ENCODE data around the gene CIAO3.

The CIAO3 gene

DNA sequence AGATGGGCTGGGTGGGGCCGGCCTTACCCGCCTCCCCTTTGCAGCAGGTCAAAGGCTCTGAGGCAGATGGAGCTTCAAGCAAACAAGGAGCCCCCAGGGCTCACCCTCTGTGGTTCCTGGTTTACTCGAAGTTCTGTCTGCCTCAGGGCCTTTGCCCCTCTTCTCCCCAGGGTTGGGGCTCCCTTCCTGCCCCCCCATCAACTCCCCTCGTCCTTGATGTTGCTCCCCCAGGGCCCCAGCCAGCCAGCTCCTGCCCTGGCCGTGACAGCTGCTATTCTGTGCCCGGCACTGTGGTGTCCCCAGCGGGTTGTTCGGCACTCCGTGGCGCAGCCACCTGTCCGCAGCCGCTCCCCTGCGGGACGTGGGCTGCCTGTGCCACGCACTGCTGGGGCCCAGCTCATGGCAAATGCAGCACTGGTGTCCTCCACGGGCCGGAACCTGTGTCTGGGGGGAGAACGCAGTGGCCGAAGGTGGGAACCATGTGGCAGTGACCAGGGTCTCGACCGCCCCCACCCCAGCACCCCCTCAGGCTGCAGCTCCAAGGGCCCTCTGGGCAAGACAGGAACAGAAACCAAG lies 30.2 kb downstream of the CIAO3 start:
- no peak overlapping the region for H3K4ac ChIP-seq (ENCODE audit: low read depth, low read length)
- H4K91ac ChIP-seq (ENCODE audit: low read depth, low read length): no peak overlapping the region
- H2AFZ ChIP-seq (ENCODE audit: insufficient read depth, low read length, poor library complexity): no peak overlapping the region
- H3K4me1 ChIP-seq (ENCODE audit: control insufficient read depth in 1 of 2, insufficient read depth in 2 of 2, low read length in 2 of 2): peaks cover 15 to 16% of the 10 kb centered on the region in 2 experiments
- no peak overlapping the region for H2AK5ac ChIP-seq (ENCODE audit: low read length)
- no peak overlapping the region for H2BK5ac ChIP-seq (ENCODE audit: low read depth, low read length, poor library complexity)
- no peak overlapping the region for H2BK120ac ChIP-seq (ENCODE audit: insufficient read depth, low read length, poor library complexity)
- H3K27me3 ChIP-seq (ENCODE audit: insufficient read depth, low read length): peaks cover 21% of the 10 kb centered on the region
- H3K18ac ChIP-seq (ENCODE audit: low read length): no peak overlapping the region
- no peak overlapping the region for H3K9ac ChIP-seq (ENCODE audit: low read length)
- no peak overlapping the region for H3K23ac ChIP-seq (ENCODE audit: low read length)
- no peaks in the 10 kb centered on the region for H3K36me3 ChIP-seq (ENCODE audit: control insufficient read depth in 1 of 2, insufficient read depth in 2 of 2, low read length in 2 of 2)
- H2BK12ac ChIP-seq (ENCODE audit: low read length): no peak overlapping the region
- no peak overlapping the region for H3K4me3 ChIP-seq (ENCODE audit: low read depth, low read length)
- DNase-seq: no peak
- no peak overlapping the region for H3K14ac ChIP-seq (ENCODE audit: low read length)
- no peak overlapping the region for H4K8ac ChIP-seq (ENCODE audit: low read depth, low read length)
- H3K4me2 ChIP-seq (ENCODE audit: low read length): no peak overlapping the region
- peaks cover 2% of the 10 kb centered on the region for H3K79me1 ChIP-seq (ENCODE audit: low read length)
- H3K79me2 ChIP-seq (ENCODE audit: control insufficient read depth, insufficient read depth, low read length, poor library complexity): no peaks in the 10 kb centered on the region
- H3K9me3 ChIP-seq (ENCODE audit: insufficient read depth, low read depth, low read length): peaks cover 12% of the 10 kb centered on the region
- no CpG with 5 or more reads among the region's 21 CpGs for WGBS (ENCODE audit: extremely low coverage, insufficient coverage, insufficient read length)
- no peak overlapping the region for H4K12ac ChIP-seq (ENCODE audit: low read depth, low read length)
- no peak overlapping the region for H3K27ac ChIP-seq (ENCODE audit: low read depth, low read length)

DNA sequence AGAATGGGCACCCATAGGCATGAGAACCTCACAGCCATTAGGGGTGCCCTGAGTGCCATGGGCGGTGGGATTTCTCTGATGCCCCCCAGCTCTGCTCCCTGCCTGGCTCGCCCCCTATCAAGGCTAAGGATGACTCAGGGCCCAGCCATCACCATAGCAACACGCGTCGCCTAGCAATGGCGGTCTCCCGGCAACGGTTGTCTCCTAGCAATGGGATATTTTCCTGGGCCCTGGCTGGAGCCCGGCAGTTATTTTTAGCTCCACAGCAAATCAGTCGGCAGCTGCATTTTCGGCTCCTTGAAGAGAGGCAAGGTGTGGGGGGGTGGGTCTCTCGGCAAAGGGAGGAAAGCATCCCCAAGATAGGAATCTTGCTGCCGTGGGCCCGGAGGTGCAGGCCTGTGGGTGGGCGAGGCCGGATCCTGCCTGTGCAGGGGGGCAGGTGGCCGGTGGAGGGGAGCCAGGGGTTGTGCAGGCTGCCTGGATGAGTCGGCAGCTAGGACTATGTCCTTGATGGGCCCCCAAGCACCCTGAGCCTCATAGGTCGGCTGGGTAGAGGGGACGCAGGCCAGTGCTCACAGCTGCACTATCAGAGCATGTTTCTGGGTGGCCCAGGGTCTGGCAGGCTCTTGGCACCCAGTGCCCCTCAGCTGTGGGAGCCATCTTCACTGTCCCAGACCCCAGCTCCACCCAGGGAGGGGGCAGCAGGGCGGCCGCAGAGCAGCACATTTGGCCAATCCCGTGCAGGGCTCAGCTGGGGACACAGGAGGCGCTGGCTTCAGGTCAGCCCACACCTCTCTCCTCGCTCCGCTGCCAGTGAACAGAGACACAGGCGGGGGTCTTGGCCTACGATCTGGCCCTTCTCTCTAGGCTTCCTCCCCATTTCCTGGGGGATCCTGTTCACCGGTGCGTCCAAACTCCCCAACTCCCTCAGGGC lies 31.0 kb downstream of the CIAO3 start:
- Histone ChIP-seq H3K4me2 (ENCODE audit: low read length) (no peak overlapping the region), H3K4ac (ENCODE audit: low read depth, low read length) (no peak overlapping the region), H3K79me1 (ENCODE audit: low read length) (peaks cover 2% of the 10 kb centered on the region), H2BK5ac (ENCODE audit: low read depth, low read length, poor library complexity) (no peak overlapping the region), H2BK120ac (ENCODE audit: insufficient read depth, low read length, poor library complexity) (no peak overlapping the region), H3K36me3 (ENCODE audit: control insufficient read depth in 1 of 2, insufficient read depth in 2 of 2, low read length in 2 of 2) (no peaks in the 10 kb centered on the region), H2AFZ (ENCODE audit: insufficient read depth, low read length, poor library complexity) (no peak overlapping the region), H3K4me1 (ENCODE audit: control insufficient read depth in 1 of 2, insufficient read depth in 2 of 2, low read length in 2 of 2) (peaks cover 12 to 13% of the 10 kb centered on the region in 2 experiments), H4K91ac (ENCODE audit: low read depth, low read length) (no peak overlapping the region), H2BK12ac (ENCODE audit: low read length) (no peak overlapping the region), H3K4me3 (ENCODE audit: low read depth, low read length) (no peak overlapping the region), H4K8ac (ENCODE audit: low read depth, low read length) (no peak overlapping the region), H4K12ac (ENCODE audit: low read depth, low read length) (no peak overlapping the region), H3K27ac (ENCODE audit: low read depth, low read length) (no peak overlapping the region), H3K18ac (ENCODE audit: low read length) (no peak overlapping the region), H3K9ac (ENCODE audit: low read length) (no peak overlapping the region), H3K27me3 (ENCODE audit: insufficient read depth, low read length) (peaks cover 20% of the 10 kb centered on the region), H3K14ac (ENCODE audit: low read length) (no peak overlapping the region), H2AK5ac (ENCODE audit: low read length) (no peak overlapping the region), H3K23ac (ENCODE audit: low read length) (no peak overlapping the region), H3K9me3 (ENCODE audit: insufficient read depth, low read depth, low read length) (peaks cover 12% of the 10 kb centered on the region), H3K79me2 (ENCODE audit: control insufficient read depth, insufficient read depth, low read length, poor library complexity) (no peaks in the 10 kb centered on the region)
- WGBS (ENCODE audit: extremely low coverage, insufficient coverage, insufficient read length): no CpG with 5 or more reads among the region's 30 CpGs
- DNase-seq: peak; percentile 71 to 72

DNA sequence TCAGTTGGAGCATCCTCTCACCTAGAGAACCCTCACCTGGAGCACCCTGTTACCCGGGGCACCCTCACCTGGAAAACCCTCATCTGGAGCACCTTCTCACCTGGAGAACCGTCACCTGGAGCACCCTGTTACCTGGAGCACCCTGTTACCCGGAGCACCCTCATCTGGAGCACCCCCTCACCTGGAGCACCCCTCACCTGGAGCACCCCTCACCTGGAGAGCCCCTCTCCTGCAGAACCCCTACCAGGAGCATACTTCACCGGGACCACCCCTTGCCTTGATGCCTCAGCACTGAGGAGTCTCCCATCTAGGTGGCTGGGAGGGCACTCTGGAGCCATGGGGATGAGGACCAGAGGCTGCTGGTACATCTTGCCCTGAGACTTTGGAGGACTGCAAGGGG lies 31.8 kb downstream of the CIAO3 start:
- H2AK5ac ChIP-seq (ENCODE audit: low read length): no peak overlapping the region
- H3K4me2 ChIP-seq (ENCODE audit: low read length): no peak overlapping the region
- no peaks in the 10 kb centered on the region for H3K36me3 ChIP-seq (ENCODE audit: control insufficient read depth in 1 of 2, insufficient read depth in 2 of 2, low read length in 2 of 2)
- H3K4me1 ChIP-seq (ENCODE audit: control insufficient read depth in 1 of 2, insufficient read depth in 2 of 2, low read length in 2 of 2): peaks cover 4 to 5% of the 10 kb centered on the region in 2 experiments
- no peaks in the 10 kb centered on the region for H3K79me1 ChIP-seq (ENCODE audit: low read length)
- no peak overlapping the region for H2BK12ac ChIP-seq (ENCODE audit: low read length)
- DNase-seq: no peak
- H3K14ac ChIP-seq (ENCODE audit: low read length): no peak overlapping the region
- H2BK120ac ChIP-seq (ENCODE audit: insufficient read depth, low read length, poor library complexity): no peak overlapping the region
- no peak overlapping the region for H3K23ac ChIP-seq (ENCODE audit: low read length)
- no peak overlapping the region for H2BK5ac ChIP-seq (ENCODE audit: low read depth, low read length, poor library complexity)
- H3K18ac ChIP-seq (ENCODE audit: low read length): no peak overlapping the region
- WGBS (ENCODE audit: extremely low coverage, insufficient coverage, insufficient read length): no CpG with 5 or more reads among the region's 4 CpGs
- H4K91ac ChIP-seq (ENCODE audit: low read depth, low read length): no peak overlapping the region
- no peak overlapping the region for H3K4me3 ChIP-seq (ENCODE audit: low read depth, low read length)
- no peak overlapping the region for H3K9ac ChIP-seq (ENCODE audit: low read length)
- H3K27ac ChIP-seq (ENCODE audit: low read depth, low read length): no peak overlapping the region
- H4K8ac ChIP-seq (ENCODE audit: low read depth, low read length): no peak overlapping the region
- no peak overlapping the region for H2AFZ ChIP-seq (ENCODE audit: insufficient read depth, low read length, poor library complexity)
- H3K79me2 ChIP-seq (ENCODE audit: control insufficient read depth, insufficient read depth, low read length, poor library complexity): no peaks in the 10 kb centered on the region
- peaks cover 28% of the 10 kb centered on the region for H3K27me3 ChIP-seq (ENCODE audit: insufficient read depth, low read length)
- H4K12ac ChIP-seq (ENCODE audit: low read depth, low read length): no peak overlapping the region
- no peak overlapping the region for H3K4ac ChIP-seq (ENCODE audit: low read depth, low read length)
- peaks cover 7% of the 10 kb centered on the region for H3K9me3 ChIP-seq (ENCODE audit: insufficient read depth, low read depth, low read length)

DNA sequence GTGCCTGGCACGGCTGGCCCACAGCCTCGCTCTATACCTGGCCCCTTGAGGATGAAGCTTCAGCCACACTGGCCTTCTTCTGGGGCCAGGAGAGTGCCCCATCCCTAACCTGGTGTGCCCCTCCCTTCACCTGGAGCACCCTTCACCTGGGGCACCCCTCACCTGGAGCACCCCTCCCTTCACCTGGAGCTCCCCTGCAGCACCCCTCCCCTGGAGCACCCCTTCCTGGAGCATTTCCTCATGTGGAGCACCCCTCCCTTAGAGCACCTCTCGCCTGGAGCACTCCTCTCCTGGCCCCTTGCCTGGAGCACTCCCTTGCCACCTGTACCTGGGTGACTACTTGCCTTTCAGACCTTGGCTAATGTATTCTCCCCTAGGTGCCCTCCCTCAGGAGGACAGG lies 32.8 kb downstream of the CIAO3 start:
- H2AFZ ChIP-seq (ENCODE audit: insufficient read depth, low read length, poor library complexity): no peak overlapping the region
- no peak overlapping the region for H3K27ac ChIP-seq (ENCODE audit: low read depth, low read length)
- H3K79me2 ChIP-seq (ENCODE audit: control insufficient read depth, insufficient read depth, low read length, poor library complexity): no peaks in the 10 kb centered on the region

More for the DNA sequence above, 32.8 kb downstream of the CIAO3 start:
- Histone ChIP-seq H3K9me3 (ENCODE audit: insufficient read depth, low read depth, low read length) (peaks cover 7% of the 10 kb centered on the region), H3K18ac (ENCODE audit: low read length) (no peak overlapping the region), H4K91ac (ENCODE audit: low read depth, low read length) (no peak overlapping the region), H3K36me3 (ENCODE audit: control insufficient read depth in 1 of 2, insufficient read depth in 2 of 2, low read length in 2 of 2) (no peaks in the 10 kb centered on the region), H3K4me2 (ENCODE audit: low read length) (no peak overlapping the region), H2BK12ac (ENCODE audit: low read length) (no peak overlapping the region), H4K8ac (ENCODE audit: low read depth, low read length) (no peak overlapping the region), H2AK5ac (ENCODE audit: low read length) (no peak overlapping the region), H3K4me1 (ENCODE audit: control insufficient read depth in 1 of 2, insufficient read depth in 2 of 2, low read length in 2 of 2) (peaks cover 0 to 2% of the 10 kb centered on the region in 2 experiments), H3K23ac (ENCODE audit: low read length) (no peak overlapping the region), H2BK120ac (ENCODE audit: insufficient read depth, low read length, poor library complexity) (no peak overlapping the region), H4K12ac (ENCODE audit: low read depth, low read length) (no peak overlapping the region), H3K79me1 (ENCODE audit: low read length) (no peaks in the 10 kb centered on the region), H3K27me3 (ENCODE audit: insufficient read depth, low read length) (peaks cover 33% of the 10 kb centered on the region), H3K14ac (ENCODE audit: low read length) (no peak overlapping the region), H3K4me3 (ENCODE audit: low read depth, low read length) (no peak overlapping the region), H2BK5ac (ENCODE audit: low read depth, low read length, poor library complexity) (no peak overlapping the region), H3K4ac (ENCODE audit: low read depth, low read length) (no peak overlapping the region), H3K9ac (ENCODE audit: low read length) (no peak overlapping the region)
- WGBS (ENCODE audit: extremely low coverage, insufficient coverage, insufficient read length): no CpG with 5 or more reads among the region's 3 CpGs
- DNase-seq: no peak

Data from trophoblast cell (in vitro differentiated cells and primary cell).